ENCODE measurements around the gene WIPF1. TPM values are rescaled to one million over a fixed set of nuclear protein-coding genes. Genes with fewer than 3 reads are reported as not detected.

Gene WIPF1
- total RNA-seq, 1 donor from 2014 or later: 19.3 TPM

GRCh38 chr2:174609261-174609660, 11.7 kb upstream of the WIPF1 start:
- no peaks in the 10 kb centered on the region for H3K9me3 ChIP-seq (ENCODE audit: insufficient read depth, low read depth, low read length)
- H3K4me3 ChIP-seq (ENCODE audit: insufficient read depth, low read depth, low read length): no peak overlapping the region
- no peak for TF ChIP-seq CTCF (IDR thresholded peaks at IDR 0.05; ENCODE audit: insufficient read depth, low read depth, low read length)
- no peak for TF ChIP-seq EZH2 (IDR thresholded peaks at IDR 0.05; ENCODE audit: insufficient read depth, low read length)
- no peak overlapping the region for H3K27ac Mint-ChIP-seq (ENCODE audit: unreplicated experiment)
- H3K27me3 ChIP-seq (ENCODE audit: insufficient read depth, low read length): no peaks in the 10 kb centered on the region
- H3K27me3 Mint-ChIP-seq (ENCODE audit: low read depth, unreplicated experiment): no peaks in the 10 kb centered on the region
- no peak overlapping the region for H3K4me3 Mint-ChIP-seq (ENCODE audit: unreplicated experiment)
- H2AFZ ChIP-seq (ENCODE audit: low read depth, low read length): no peak overlapping the region
- no peaks in the 10 kb centered on the region for H3K9me3 Mint-ChIP-seq (ENCODE audit: unreplicated experiment)
- H3K4me1 Mint-ChIP-seq (ENCODE audit: low read depth, unreplicated experiment): peaks cover 18% of the 10 kb centered on the region
- DNase-seq (ENCODE audit: low read depth) (no peak), FAIRE-seq (no peak)
- H3K36me3 Mint-ChIP-seq (ENCODE audit: low read depth, unreplicated experiment): no peaks in the 10 kb centered on the region
- no peak overlapping the region for H3K4me2 ChIP-seq (ENCODE audit: low read length)
- H3K9ac ChIP-seq (ENCODE audit: low read length): no peak overlapping the region
- no peaks in the 10 kb centered on the region for H4K20me1 ChIP-seq (ENCODE audit: insufficient read depth, low read length)
- H3K36me3 ChIP-seq (ENCODE audit: insufficient read depth, low read length): no peaks in the 10 kb centered on the region
- H3K27ac ChIP-seq (ENCODE audit: low read depth, low read length): no peak overlapping the region
- no peaks in the 10 kb centered on the region for H3K79me2 ChIP-seq (ENCODE audit: insufficient read depth, low read length)
- H3K4me1 ChIP-seq (ENCODE audit: insufficient read depth, low read length): peaks cover 26% of the 10 kb centered on the region

- Histone ChIP-seq H3K36me3 (ENCODE audit: insufficient read depth, low read length) (no peaks in the 10 kb centered on the region), H3K4me3 (ENCODE audit: insufficient read depth, low read depth, low read length) (no peak overlapping the region), H3K9ac (ENCODE audit: low read length) (no peak overlapping the region), H2AFZ (ENCODE audit: low read depth, low read length) (no peak overlapping the region), H3K79me2 (ENCODE audit: insufficient read depth, low read length) (no peaks in the 10 kb centered on the region), H3K27ac (ENCODE audit: low read depth, low read length) (no peak overlapping the region), H3K9me3 (ENCODE audit: insufficient read depth, low read depth, low read length) (no peaks in the 10 kb centered on the region), H3K4me1 (ENCODE audit: insufficient read depth, low read length) (peaks cover 23% of the 10 kb centered on the region), H4K20me1 (ENCODE audit: insufficient read depth, low read length) (no peaks in the 10 kb centered on the region), H3K4me2 (ENCODE audit: low read length) (no peak overlapping the region), H3K27me3 (ENCODE audit: insufficient read depth, low read length) (no peaks in the 10 kb centered on the region)
- H3K36me3 Mint-ChIP-seq (ENCODE audit: low read depth, unreplicated experiment): no peaks in the 10 kb centered on the region
- FAIRE-seq: no peak
- no peak for TF ChIP-seq EZH2 (IDR thresholded peaks at IDR 0.05; ENCODE audit: insufficient read depth, low read length)
- no peak for TF ChIP-seq CTCF (IDR thresholded peaks at IDR 0.05; ENCODE audit: insufficient read depth, low read depth, low read length)
- no peaks in the 10 kb centered on the region for H3K9me3 Mint-ChIP-seq (ENCODE audit: unreplicated experiment)
- no peak overlapping the region for H3K27ac Mint-ChIP-seq (ENCODE audit: unreplicated experiment)
- peaks cover 18% of the 10 kb centered on the region for H3K4me1 Mint-ChIP-seq (ENCODE audit: low read depth, unreplicated experiment)
- DNase-seq (ENCODE audit: low read depth): no peak
- no peaks in the 10 kb centered on the region for H3K27me3 Mint-ChIP-seq (ENCODE audit: low read depth, unreplicated experiment)
- no peak overlapping the region for H3K4me3 Mint-ChIP-seq (ENCODE audit: unreplicated experiment)
These were observed 11.2 kb upstream of the WIPF1 start for GRCh38 chr2:174608866-174609214.

- H3K4me1 Mint-ChIP-seq (ENCODE audit: low read depth, unreplicated experiment): peaks cover 18% of the 10 kb centered on the region
- H3K9ac ChIP-seq (ENCODE audit: low read length): no peak overlapping the region
- no peaks in the 10 kb centered on the region for H3K79me2 ChIP-seq (ENCODE audit: insufficient read depth, low read length)
- no peak overlapping the region for H3K4me3 Mint-ChIP-seq (ENCODE audit: unreplicated experiment)
- no peaks in the 10 kb centered on the region for H4K20me1 ChIP-seq (ENCODE audit: insufficient read depth, low read length)
- DNase-seq (ENCODE audit: low read depth) (no peak), FAIRE-seq (no peak)
- H3K27me3 ChIP-seq (ENCODE audit: insufficient read depth, low read length): no peaks in the 10 kb centered on the region
- no peak overlapping the region for H3K4me2 ChIP-seq (ENCODE audit: low read length)
- H3K9me3 Mint-ChIP-seq (ENCODE audit: unreplicated experiment): no peaks in the 10 kb centered on the region
- peaks cover 22% of the 10 kb centered on the region for H3K4me1 ChIP-seq (ENCODE audit: insufficient read depth, low read length)
- no peaks in the 10 kb centered on the region for H3K9me3 ChIP-seq (ENCODE audit: insufficient read depth, low read depth, low read length)
- no peak overlapping the region for H3K27ac ChIP-seq (ENCODE audit: low read depth, low read length)
- H2AFZ ChIP-seq (ENCODE audit: low read depth, low read length): no peak overlapping the region
- TF ChIP-seq EZH2 (IDR thresholded peaks at IDR 0.05; ENCODE audit: insufficient read depth, low read length) (no peak), CTCF (IDR thresholded peaks at IDR 0.05; ENCODE audit: insufficient read depth, low read depth, low read length) (no peak)
- no peaks in the 10 kb centered on the region for H3K36me3 ChIP-seq (ENCODE audit: insufficient read depth, low read length)
- no peak overlapping the region for H3K27ac Mint-ChIP-seq (ENCODE audit: unreplicated experiment)
- H3K4me3 ChIP-seq (ENCODE audit: insufficient read depth, low read depth, low read length): no peak overlapping the region
- no peaks in the 10 kb centered on the region for H3K27me3 Mint-ChIP-seq (ENCODE audit: low read depth, unreplicated experiment)
- H3K36me3 Mint-ChIP-seq (ENCODE audit: low read depth, unreplicated experiment): no peaks in the 10 kb centered on the region
These were observed 10.6 kb upstream of the WIPF1 start for GRCh38 chr2:174607989-174608865.

Data from astrocyte (in vitro differentiated cells and primary cell).